HG03439 (cell line): ENCODE results near the gene MRI1.
"Not testable (repeated sequence)": the region's sequence is repeated elsewhere in the genome, so short reads cannot be mapped to it uniquely, and the experiment has no call there.

Experiments used
- ATAC-seq: cut with Tn5 transposase; IDR thresholded peaks from one replicate; pipeline ENCODE4 v1.9.1; 2021; ENCODE audit warnings: mild to moderate bottlenecking, moderate library complexity; ENCODE audit not compliant: unreplicated experiment

MRI1 gene

DNA sequence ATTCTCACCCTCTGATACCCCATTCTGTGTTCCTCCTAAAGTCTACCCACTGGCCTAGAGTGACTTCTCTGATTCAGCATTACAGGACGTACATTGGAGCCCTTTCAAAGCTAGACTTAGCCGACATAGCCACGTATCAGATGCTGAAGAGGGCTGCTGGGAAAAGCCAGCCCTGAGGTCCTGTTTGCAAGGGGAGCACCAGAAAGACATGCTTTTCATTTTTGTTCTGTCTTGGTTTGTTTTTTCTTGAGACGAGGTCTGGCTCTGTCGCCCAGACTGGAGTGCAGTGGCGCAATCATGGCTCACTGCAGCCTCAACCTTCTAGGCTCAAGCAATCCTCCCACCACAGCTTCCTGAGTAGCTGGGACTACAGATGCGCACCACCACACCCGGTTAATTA, 24.7 kb downstream of the MRI1 start:
- ATAC-seq = no peak

GRCh38 chr19:13790354-13790753, 26.0 kb downstream of the MRI1 start:
- no peak for ATAC-seq

DNA sequence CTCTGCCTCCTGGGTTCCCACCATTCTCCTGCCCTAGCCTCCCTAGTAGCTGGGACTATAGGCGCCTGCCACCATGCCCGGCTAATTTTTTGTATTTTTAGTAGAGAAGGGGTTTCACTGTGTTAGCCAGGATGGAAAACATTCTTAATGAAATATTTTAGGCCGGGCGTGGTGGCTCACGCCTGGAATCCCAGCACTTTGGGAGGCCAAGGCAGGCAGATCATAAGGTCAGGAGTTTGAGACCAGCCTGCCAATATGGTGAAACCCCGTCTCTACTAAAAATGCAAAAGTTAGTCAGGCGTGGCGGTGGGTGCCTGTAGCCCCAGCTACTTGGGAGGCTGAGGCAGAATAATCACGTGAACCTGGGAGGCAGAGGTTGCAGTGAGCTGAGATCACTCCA, 29.0 kb downstream of the MRI1 start:
- not testable (repeated sequence) for ATAC-seq

- no peak for ATAC-seq
Measured at GRCh38 chr19:13794398-13794756, 30.1 kb downstream of the MRI1 start.

- peak; percentile 91 for ATAC-seq
Measured at GRCh38 chr19:13794757-13795589, 30.7 kb downstream of the MRI1 start, which contains the start of gene ZSWIM4. Gene ZSWIM4 (plus strand): TSS chr19:13795443. CDS start chr19:13795649, 206 bp downstream.

- peak; percentile 35 for ATAC-seq
Measured at GRCh38 chr19:13795595-13796300, 31.4 kb downstream of the MRI1 start.

DNA sequence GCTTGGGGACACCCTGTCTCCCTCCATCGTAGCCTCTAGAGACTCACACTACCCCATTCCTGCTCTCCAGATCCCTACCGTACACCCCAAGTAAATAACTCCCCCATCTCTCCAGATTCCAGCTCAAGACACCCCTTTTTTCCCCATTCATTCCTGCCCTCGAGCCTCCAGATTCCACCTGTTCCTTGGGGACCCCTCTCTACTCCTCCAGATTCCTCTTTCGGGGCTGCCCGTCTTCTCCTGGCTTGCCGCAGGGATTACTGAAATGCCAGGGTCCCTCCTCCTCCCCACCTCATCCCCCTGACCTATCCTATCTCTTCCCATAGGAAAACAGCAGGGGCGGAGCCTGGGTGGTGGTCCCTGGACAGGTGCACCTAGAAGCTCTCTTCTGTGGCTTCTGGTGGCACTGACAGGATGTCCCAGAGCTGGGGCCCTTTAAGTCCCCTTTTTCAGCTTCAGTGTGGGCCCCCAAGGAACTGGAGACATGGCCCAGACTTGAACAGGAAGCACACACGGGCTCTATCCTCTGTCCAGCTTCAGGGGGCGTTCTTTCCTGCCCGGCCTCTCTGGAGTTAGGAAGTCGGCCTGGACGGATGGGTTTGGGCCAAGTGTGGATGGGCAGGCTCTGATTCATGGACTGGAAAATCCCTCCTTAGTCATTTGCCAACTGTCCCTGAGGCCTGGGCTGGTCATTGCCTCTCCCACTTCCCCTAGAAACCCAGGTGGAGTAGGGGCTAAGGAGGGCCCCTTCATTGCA, 32.2 kb downstream of the MRI1 start:
- no peak for ATAC-seq

- no peak for ATAC-seq
Measured at GRCh38 chr19:13797058-13797440, 32.7 kb downstream of the MRI1 start.

GRCh38 chr19:13797870-13798269, 33.5 kb downstream of the MRI1 start:
- ATAC-seq = no peak

DNA sequence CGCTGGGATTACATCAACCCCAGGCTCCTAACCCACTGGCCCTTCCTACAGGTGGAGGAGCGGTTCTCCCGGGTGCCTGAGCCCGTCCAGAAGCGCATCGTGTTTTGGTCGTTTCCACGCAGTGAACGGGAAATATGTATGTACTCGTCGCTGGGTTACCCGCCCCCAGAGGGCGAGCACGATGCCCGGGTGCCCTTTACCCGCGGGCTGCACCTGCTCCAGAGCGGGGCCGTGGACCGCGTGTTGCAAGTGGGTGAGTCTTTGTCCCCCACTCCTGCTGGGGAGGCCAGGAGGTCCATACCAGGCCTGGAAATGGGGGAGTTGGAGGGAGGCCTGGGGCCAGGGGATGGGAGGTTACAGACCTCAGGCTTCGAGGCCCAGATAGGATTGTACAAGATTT, 35.3 kb downstream of the MRI1 start:
- ATAC-seq = no peak

DNA sequence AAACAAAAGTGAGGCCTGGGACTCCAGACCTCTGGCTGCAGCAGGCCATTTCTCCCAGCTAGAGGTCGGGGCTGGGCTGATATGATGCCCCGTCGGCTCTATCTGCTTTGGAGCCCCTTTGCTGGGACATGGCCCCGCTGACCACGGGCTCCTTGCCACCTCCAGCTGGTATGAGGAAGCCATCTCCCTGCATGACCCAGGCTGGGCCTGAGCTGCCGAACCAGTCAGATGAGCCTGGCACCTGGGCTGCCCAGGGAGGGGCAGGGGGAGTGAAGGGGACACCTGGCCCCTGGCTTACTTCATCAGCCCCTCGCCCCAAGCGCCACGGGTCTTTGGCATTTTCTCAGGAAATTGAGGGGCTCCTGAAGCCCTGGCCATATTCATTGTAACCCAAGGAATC, 38.7 kb downstream of the MRI1 start:
- ATAC-seq = no peak

GRCh38 chr19:13804830-13805683, 40.7 kb downstream of the MRI1 start:
- no peak for ATAC-seq

- ATAC-seq = no peak
Measured at GRCh38 chr19:13806728-13807127, 42.4 kb downstream of the MRI1 start.

GRCh38 chr19:13807421-13808021, 43.2 kb downstream of the MRI1 start:
- no peak for ATAC-seq

DNA sequence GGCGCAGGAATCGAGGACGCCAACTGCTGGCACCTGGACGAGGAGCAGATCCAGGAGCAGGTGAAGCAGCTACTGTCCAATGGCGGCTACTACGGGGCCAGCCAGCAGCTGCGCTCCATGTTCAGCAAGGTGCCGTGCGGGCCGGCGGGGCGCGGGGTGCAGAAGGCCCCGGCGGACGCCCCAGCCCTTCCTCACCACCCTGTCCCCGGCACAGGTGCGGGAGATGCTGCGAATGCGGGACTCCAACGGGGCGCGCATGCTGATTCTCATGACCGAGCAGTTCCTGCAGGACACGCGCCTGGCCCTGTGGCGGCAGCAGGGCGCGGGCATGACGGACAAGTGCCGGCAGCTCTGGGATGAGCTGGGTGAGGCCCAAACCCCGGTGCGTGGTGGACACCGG, 44.5 kb downstream of the MRI1 start:
- ATAC-seq = no peak

DNA sequence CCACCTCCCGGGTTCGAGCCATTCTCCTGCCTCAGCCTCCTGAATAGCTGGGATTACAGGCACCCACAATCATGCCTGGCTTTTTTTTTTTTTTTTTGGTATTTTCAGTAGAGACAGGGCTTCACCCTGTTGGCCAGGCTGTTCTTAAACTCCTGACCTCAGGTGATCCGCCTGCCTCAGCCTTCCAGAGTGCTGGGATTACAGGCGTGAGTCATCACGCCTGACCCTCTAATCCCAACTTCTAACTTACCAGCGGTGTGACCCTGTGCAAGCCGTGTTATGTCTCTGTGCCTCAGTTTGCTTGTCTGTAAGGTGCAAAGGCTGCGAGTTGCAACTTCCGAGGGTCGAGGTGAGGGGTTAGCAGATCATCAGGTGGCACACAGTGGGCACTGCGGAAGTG, 48.2 kb downstream of the MRI1 start:
- ATAC-seq = no peak

- ATAC-seq = no peak
Measured at GRCh38 chr19:13813147-13813546, 48.8 kb downstream of the MRI1 start.

GRCh38 chr19:13814550-13814949, 50.2 kb downstream of the MRI1 start:
- no peak for ATAC-seq

GRCh38 chr19:13817018-13817614, 52.8 kb downstream of the MRI1 start:
- no peak for ATAC-seq
